ENCODE data around the gene HDAC4. TPM values are rescaled to one million over a fixed set of nuclear protein-coding genes. Genes with fewer than 3 reads are reported as not detected.

HDAC4 gene
- total RNA-seq, 6 experiments from 2014 or later, result 7.4 to 13.0 (median 9.5) TPM

DNA sequence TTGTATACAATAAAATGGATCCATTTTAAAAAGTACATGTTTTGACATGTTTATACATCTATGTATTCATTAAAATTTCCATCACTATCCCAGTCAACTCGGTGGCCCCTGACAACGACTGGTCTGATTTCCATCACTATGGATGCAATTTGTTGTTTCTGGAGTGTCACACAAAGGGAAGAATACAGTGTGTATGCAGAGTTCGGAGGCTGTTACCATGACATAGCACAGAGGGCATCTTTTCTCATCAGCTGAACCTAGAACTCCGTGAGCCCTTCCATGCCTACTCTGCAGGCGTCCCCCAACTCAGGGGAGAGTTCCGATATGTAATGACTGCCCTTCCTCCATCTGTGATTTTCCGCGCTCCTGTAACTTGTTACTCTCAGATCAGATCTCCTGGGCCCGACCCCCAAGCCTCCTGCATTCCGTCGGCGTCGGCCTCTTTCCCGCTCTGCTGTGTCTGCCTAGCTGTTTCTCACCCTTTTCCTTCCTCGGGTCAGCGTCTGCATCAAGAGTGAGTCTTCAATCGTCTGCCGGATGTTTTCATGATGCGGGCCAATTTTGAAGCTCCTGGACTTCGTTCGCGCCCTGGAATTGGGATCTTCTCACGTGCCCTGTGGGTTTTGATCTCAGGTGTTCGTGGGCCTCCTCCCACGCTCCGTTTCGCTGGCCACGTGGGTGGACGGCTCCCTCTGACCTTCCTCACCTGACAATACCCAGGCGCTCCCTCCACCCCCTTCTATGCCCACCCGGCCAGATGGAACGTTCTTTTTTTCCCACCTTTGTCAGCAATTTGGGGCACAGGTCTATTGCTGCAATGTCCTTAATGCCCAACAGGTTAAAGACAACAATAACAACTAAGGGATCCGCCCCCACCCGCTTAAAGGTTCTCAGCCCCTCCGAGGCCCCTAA lies 391.9 kb downstream of the HDAC4 start:
- no peak overlapping the region for H3K27ac Mint-ChIP-seq
- no peak for DNase-seq
- peaks cover 28% of the 10 kb centered on the region for H3K27me3 Mint-ChIP-seq (ENCODE audit: insufficient read depth)
- H3K4me1 Mint-ChIP-seq (ENCODE audit: low read depth), result peaks cover 18% of the 10 kb centered on the region
- no peak overlapping the region for H3K4me3 Mint-ChIP-seq
- TF ChIP-seq, protein P1, sequence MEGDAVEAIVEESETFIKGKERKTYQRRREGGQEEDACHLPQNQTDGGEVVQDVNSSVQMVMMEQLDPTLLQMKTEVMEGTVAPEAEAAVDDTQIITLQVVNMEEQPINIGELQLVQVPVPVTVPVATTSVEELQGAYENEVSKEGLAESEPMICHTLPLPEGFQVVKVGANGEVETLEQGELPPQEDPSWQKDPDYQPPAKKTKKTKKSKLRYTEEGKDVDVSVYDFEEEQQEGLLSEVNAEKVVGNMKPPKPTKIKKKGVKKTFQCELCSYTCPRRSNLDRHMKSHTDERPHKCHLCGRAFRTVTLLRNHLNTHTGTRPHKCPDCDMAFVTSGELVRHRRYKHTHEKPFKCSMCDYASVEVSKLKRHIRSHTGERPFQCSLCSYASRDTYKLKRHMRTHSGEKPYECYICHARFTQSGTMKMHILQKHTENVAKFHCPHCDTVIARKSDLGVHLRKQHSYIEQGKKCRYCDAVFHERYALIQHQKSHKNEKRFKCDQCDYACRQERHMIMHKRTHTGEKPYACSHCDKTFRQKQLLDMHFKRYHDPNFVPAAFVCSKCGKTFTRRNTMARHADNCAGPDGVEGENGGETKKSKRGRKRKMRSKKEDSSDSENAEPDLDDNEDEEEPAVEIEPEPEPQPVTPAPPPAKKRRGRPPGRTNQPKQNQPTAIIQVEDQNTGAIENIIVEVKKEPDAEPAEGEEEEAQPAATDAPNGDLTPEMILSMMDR (IDR thresholded peaks at IDR 0.05), result no peak
- H3K36me3 Mint-ChIP-seq (ENCODE audit: low read depth), result no peaks in the 10 kb centered on the region
- H3K9me3 Mint-ChIP-seq, result no peaks in the 10 kb centered on the region

GRCh38 chr2:239008004-239008403 lies 392.8 kb downstream of the HDAC4 start:
- H3K36me3 Mint-ChIP-seq (ENCODE audit: low read depth), result no peaks in the 10 kb centered on the region
- no peaks in the 10 kb centered on the region for H3K9me3 Mint-ChIP-seq
- H3K4me3 Mint-ChIP-seq, result no peak overlapping the region
- H3K4me1 Mint-ChIP-seq (ENCODE audit: low read depth), result peaks cover 27% of the 10 kb centered on the region
- peaks cover 24% of the 10 kb centered on the region for H3K27me3 Mint-ChIP-seq (ENCODE audit: insufficient read depth)
- no peak for DNase-seq
- H3K27ac Mint-ChIP-seq, result no peak overlapping the region
- TF ChIP-seq, protein P1 (IDR thresholded peaks at IDR 0.05), result no peak

- no peaks in the 10 kb centered on the region for H3K36me3 Mint-ChIP-seq (ENCODE audit: low read depth)
- DNase-seq, result peak; percentile 57
- no peak overlapping the region for H3K4me3 Mint-ChIP-seq
- peaks cover 16% of the 10 kb centered on the region for H3K27me3 Mint-ChIP-seq (ENCODE audit: insufficient read depth)
- no peaks in the 10 kb centered on the region for H3K9me3 Mint-ChIP-seq
- no peak overlapping the region for H3K27ac Mint-ChIP-seq
- TF ChIP-seq, protein P1 (IDR thresholded peaks at IDR 0.05), result no peak
- peaks cover 40% of the 10 kb centered on the region for H3K4me1 Mint-ChIP-seq (ENCODE audit: low read depth)
Observed at GRCh38 chr2:239006622-239007285, 394.1 kb downstream of the HDAC4 start.

- no peaks in the 10 kb centered on the region; the same call in 1 of the 2 replicates for H3K36me3 Mint-ChIP-seq (ENCODE audit: low read depth)
- no peak overlapping the region for H3K4me3 Mint-ChIP-seq
- H3K9me3 Mint-ChIP-seq, result no peaks in the 10 kb centered on the region
- no peak for DNase-seq
- peaks cover 40% of the 10 kb centered on the region for H3K4me1 Mint-ChIP-seq (ENCODE audit: low read depth)
- H3K27me3 Mint-ChIP-seq (ENCODE audit: insufficient read depth), result peaks cover 16% of the 10 kb centered on the region
- TF ChIP-seq, protein P1 (IDR thresholded peaks at IDR 0.05), result no peak
- no peak overlapping the region for H3K27ac Mint-ChIP-seq
Observed at GRCh38 chr2:239005586-239005985, 395.2 kb downstream of the HDAC4 start.

- no peaks in the 10 kb centered on the region; the same call in 1 of the 2 replicates for H3K36me3 Mint-ChIP-seq (ENCODE audit: low read depth)
- DNase-seq, result no peak
- H3K27ac Mint-ChIP-seq, result no peak overlapping the region
- TF ChIP-seq, protein P1 (IDR thresholded peaks at IDR 0.05), result no peak
- H3K4me3 Mint-ChIP-seq, result no peak overlapping the region
- H3K4me1 Mint-ChIP-seq (ENCODE audit: low read depth), result peaks cover 40% of the 10 kb centered on the region
- H3K9me3 Mint-ChIP-seq, result no peaks in the 10 kb centered on the region
- peaks cover 13% of the 10 kb centered on the region for H3K27me3 Mint-ChIP-seq (ENCODE audit: insufficient read depth)
Observed at GRCh38 chr2:239004274-239005015, 396.4 kb downstream of the HDAC4 start.
